Ovary (tissue), 3 donors: Measurements from ENCODE around the gene TBC1D5.

Source experiments
- POLR2A ChIP-seq: fragments of 450-650 bp; IDR thresholded peaks from one replicate; pipeline ENCODE4 v1.6.1; 2017; ENCODE audit warnings: antibody characterized with exemption, mild to moderate bottlenecking, moderate library complexity
- TF ChIP-seq, protein P1 (sequence below), 3 donors: fragments of 450-650 bp in 2 of 3; fragments of 200-600 bp in 1 of 3; IDR thresholded peaks; one replicate each; pipeline versions ENCODE4 v1.5.1 to v1.8.0; 2016 to 2022; ENCODE audit warnings: antibody characterized with exemption in 3 of 3, mild to moderate bottlenecking in 1 of 3
- donor health status: DM: no; HTN: no; CAD: no.

DNA sequence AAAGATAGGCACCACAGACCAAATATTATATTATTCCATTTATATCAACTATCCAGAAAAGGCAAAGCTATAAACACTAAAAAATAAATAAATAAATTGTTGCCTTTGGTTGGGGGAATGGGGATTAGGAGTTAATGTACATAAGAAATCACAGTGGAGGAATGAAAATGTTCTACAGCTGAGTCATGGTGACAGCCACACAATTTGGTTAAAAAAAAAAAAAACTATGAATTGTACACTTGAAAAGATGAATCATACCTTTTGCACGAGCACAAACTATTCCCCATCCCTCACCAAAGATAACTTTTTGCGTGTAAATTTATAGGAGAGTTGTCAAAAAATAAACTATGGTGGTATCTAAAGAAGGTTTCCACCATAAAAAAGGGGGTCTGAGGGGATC is 103.2 kb downstream of the TBC1D5 start:
- no peak for TF ChIP-seq POLR2A
- TF ChIP-seq, protein P1, sequence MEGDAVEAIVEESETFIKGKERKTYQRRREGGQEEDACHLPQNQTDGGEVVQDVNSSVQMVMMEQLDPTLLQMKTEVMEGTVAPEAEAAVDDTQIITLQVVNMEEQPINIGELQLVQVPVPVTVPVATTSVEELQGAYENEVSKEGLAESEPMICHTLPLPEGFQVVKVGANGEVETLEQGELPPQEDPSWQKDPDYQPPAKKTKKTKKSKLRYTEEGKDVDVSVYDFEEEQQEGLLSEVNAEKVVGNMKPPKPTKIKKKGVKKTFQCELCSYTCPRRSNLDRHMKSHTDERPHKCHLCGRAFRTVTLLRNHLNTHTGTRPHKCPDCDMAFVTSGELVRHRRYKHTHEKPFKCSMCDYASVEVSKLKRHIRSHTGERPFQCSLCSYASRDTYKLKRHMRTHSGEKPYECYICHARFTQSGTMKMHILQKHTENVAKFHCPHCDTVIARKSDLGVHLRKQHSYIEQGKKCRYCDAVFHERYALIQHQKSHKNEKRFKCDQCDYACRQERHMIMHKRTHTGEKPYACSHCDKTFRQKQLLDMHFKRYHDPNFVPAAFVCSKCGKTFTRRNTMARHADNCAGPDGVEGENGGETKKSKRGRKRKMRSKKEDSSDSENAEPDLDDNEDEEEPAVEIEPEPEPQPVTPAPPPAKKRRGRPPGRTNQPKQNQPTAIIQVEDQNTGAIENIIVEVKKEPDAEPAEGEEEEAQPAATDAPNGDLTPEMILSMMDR (IDR thresholded peaks at IDR 0.05): no peak
